ENCODE results near the gene NES.

NES gene

DNA sequence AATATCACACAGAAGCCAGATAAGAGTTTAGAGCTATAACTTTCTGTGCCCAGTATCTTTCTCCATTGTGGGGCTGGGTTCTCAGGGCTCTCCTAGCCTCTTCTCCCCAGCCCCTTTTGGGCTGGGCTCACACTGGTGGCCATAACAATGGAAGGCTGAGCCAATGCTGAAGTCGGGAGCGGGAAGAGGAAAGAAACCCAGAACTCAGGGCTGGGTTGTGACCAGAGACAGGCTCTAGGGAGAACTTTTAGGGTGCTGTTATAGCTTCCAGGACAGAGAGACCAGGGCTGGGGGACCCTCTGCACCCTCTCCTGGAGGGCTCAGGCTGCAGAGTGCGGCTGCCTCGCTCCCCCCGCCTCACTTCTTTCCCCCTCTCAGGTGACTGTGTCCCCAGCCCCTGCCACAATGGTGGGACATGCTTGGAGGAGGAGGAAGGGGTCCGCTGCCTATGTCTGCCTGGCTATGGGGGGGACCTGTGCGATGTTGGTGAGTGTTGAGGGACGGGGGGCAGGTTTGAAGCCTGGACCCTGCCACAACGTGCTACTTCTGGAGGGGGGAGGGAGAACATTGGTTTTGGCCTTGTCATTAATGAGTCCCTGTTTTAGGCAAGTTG, 21.2 kb downstream of the NES start:
- H3K27ac ChIP-seq (replicated peaks; ENCODE audit: low read length), result no peak overlapping the region

DNA sequence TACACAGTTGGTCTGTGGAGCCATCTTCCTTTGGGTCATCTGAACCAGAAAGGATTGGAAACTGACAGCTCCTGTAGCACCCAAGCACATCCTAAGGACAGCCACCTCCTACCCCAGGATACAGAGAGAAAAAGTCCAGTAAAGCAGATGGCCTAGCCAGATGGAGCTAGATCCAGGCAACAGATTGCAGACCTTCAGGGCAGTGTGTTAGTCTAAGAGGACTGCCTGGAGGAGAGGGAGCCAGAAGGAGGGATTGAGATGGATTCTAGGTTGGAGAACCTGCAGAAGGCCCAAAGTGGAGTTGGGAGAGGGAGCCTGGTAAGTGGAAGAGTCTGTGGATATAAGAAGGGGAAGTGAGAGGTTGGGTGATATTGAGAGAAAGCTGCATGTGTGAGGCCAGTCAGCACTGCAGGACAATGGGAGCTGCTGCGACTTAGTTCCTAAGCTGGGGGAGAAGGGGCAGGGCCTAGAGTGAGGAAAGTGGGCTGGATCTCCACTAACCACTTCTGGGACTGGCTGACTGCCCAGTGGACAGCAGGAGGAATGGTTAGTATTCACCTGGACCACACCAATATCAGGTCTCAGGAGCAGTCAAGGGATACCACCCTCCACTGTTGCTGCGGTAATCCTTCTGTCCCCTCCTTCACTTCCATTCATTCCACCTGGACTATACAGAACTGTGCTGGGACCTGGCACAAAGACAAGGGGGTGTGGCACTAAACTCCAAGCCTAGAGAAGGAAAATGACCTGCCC, 21.9 kb downstream of the NES start:
- Histone ChIP-seq H3K14ac (ENCODE audit: low read length) (no peak overlapping the region), H4K91ac (ENCODE audit: low read depth, low read length, poor library complexity) (no peak overlapping the region), H3K18ac (ENCODE audit: low read length) (no peak overlapping the region), H3K4me1 (ENCODE audit: control insufficient read depth in 2 of 2, insufficient read depth in 1 of 2, low read depth in 1 of 2, low read length in 2 of 2) (peaks cover 14 to 20% of the 10 kb centered on the region in 2 donors), H2BK5ac (ENCODE audit: low read length) (no peak overlapping the region), H3K79me1 (ENCODE audit: low read depth, low read length) (peaks cover 4% of the 10 kb centered on the region), H3K23ac (ENCODE audit: low read depth, low read length, poor library complexity) (peak overlapping the region; percentile 17), H3K4ac (ENCODE audit: low read length) (no peak overlapping the region), H2BK15ac (ENCODE audit: low read length) (no peak overlapping the region), H3K4me3 (ENCODE audit: low read length in 2 of 2) (no peak overlapping the region), H4K8ac (ENCODE audit: low read depth, low read length) (no peak overlapping the region), H2AFZ (ENCODE audit: low read length) (no peak overlapping the region), H2BK12ac (ENCODE audit: low read length) (no peak overlapping the region), H3K36me3 (replicated peaks in 1 of 2; ENCODE audit: control insufficient read depth in 2 of 2, insufficient read depth in 2 of 2, low read length in 2 of 2) (peaks cover 0 to 7% of the 10 kb centered on the region in 2 donors), H3K9me3 (replicated peaks in 1 of 2; ENCODE audit: control insufficient read depth in 2 of 2, insufficient read depth in 1 of 2, low read depth in 1 of 2, low read length in 2 of 2) (no peaks in the 10 kb centered on the region), H3K4me2 (ENCODE audit: insufficient read depth, low read length, poor library complexity, severe bottlenecking) (no peak overlapping the region), H3K9ac (ENCODE audit: low read depth, low read length, poor library complexity) (peak overlapping the region; percentile 50), H2BK120ac (ENCODE audit: low read depth, low read length) (no peak overlapping the region), H2AK5ac (ENCODE audit: low read depth, low read length) (no peak overlapping the region), H3K27me3 (ENCODE audit: control insufficient read depth in 3 of 3, insufficient read depth in 3 of 3, low read depth in 1 of 3, low read length in 3 of 3) (peaks cover 5 to 54% (median 23%) of the 10 kb centered on the region in 3 experiments), H3K27ac (replicated peaks; ENCODE audit: low read length) (no peak overlapping the region)
- WGBS, 2 donors (ENCODE audit: extremely low coverage in 2 of 2, insufficient read length in 2 of 2, insufficient replicate concordance in 1 of 2), result no CpG with 5 or more reads among the region's 2 CpGs
- no peak for DNase-seq (ENCODE audit: low spot score)

More for the DNA sequence above, 21.2 kb downstream of the NES start:
- Histone ChIP-seq H3K14ac (ENCODE audit: low read length) (no peak overlapping the region), H3K27me3 (ENCODE audit: control insufficient read depth in 3 of 3, insufficient read depth in 3 of 3, low read depth in 1 of 3, low read length in 3 of 3) (peaks cover 5 to 49% (median 23%) of the 10 kb centered on the region in 3 experiments), H2BK12ac (ENCODE audit: low read length) (no peak overlapping the region), H4K91ac (ENCODE audit: low read depth, low read length, poor library complexity) (no peak overlapping the region), H2BK15ac (ENCODE audit: low read length) (no peak overlapping the region), H2BK5ac (ENCODE audit: low read length) (no peak overlapping the region), H3K18ac (ENCODE audit: low read length) (peak overlapping the region; percentile 13), H3K79me1 (ENCODE audit: low read depth, low read length) (peaks cover 4% of the 10 kb centered on the region), H3K4me2 (ENCODE audit: insufficient read depth, low read length, poor library complexity, severe bottlenecking) (no peak overlapping the region), H3K4me3 (ENCODE audit: low read length in 2 of 2) (no peak overlapping the region), H3K23ac (ENCODE audit: low read depth, low read length, poor library complexity) (peak overlapping the region; percentile 59), H3K4ac (ENCODE audit: low read length) (no peak overlapping the region), H2AK5ac (ENCODE audit: low read depth, low read length) (no peak overlapping the region), H2BK120ac (ENCODE audit: low read depth, low read length) (no peak overlapping the region), H3K9me3 (replicated peaks in 1 of 2; ENCODE audit: control insufficient read depth in 2 of 2, insufficient read depth in 1 of 2, low read depth in 1 of 2, low read length in 2 of 2) (no peaks in the 10 kb centered on the region), H3K4me1 (ENCODE audit: control insufficient read depth in 2 of 2, insufficient read depth in 1 of 2, low read depth in 1 of 2, low read length in 2 of 2) (peaks cover 21 to 27% of the 10 kb centered on the region in 2 donors), H4K8ac (ENCODE audit: low read depth, low read length) (no peak overlapping the region), H2AFZ (ENCODE audit: low read length) (no peak overlapping the region), H3K36me3 (replicated peaks in 1 of 2; ENCODE audit: control insufficient read depth in 2 of 2, insufficient read depth in 2 of 2, low read length in 2 of 2) (peaks cover 0 to 7% of the 10 kb centered on the region in 2 donors), H3K9ac (ENCODE audit: low read depth, low read length, poor library complexity) (peak overlapping the region; percentile 10)
- WGBS, 2 donors (ENCODE audit: extremely low coverage in 2 of 2, insufficient read length in 2 of 2, insufficient replicate concordance in 1 of 2), result no CpG with 5 or more reads among the region's 9 CpGs
- no peak for DNase-seq (ENCODE audit: low spot score)

GRCh38 chr1:156654700-156655099, 22.5 kb downstream of the NES start:
- Histone ChIP-seq H2BK12ac (ENCODE audit: low read length) (no peak overlapping the region), H3K4me1 (ENCODE audit: control insufficient read depth in 2 of 2, insufficient read depth in 1 of 2, low read depth in 1 of 2, low read length in 2 of 2) (peaks cover 12 to 18% of the 10 kb centered on the region in 2 donors), H3K4me2 (ENCODE audit: insufficient read depth, low read length, poor library complexity, severe bottlenecking) (no peak overlapping the region), H3K9me3 (replicated peaks in 1 of 2; ENCODE audit: control insufficient read depth in 2 of 2, insufficient read depth in 1 of 2, low read depth in 1 of 2, low read length in 2 of 2) (no peaks in the 10 kb centered on the region), H2BK120ac (ENCODE audit: low read depth, low read length) (no peak overlapping the region), H3K79me1 (ENCODE audit: low read depth, low read length) (peaks cover 2% of the 10 kb centered on the region), H2BK5ac (ENCODE audit: low read length) (peak overlapping the region; percentile 29), H3K36me3 (replicated peaks in 1 of 2; ENCODE audit: control insufficient read depth in 2 of 2, insufficient read depth in 2 of 2, low read length in 2 of 2) (peaks cover 0 to 7% of the 10 kb centered on the region in 2 donors), H3K27ac (replicated peaks; ENCODE audit: low read length) (no peak overlapping the region), H2BK15ac (ENCODE audit: low read length) (no peak overlapping the region), H3K14ac (ENCODE audit: low read length) (no peak overlapping the region), H2AFZ (ENCODE audit: low read length) (no peak overlapping the region), H3K18ac (ENCODE audit: low read length) (no peak overlapping the region), H3K23ac (ENCODE audit: low read depth, low read length, poor library complexity) (peak overlapping the region; percentile 17), H3K27me3 (ENCODE audit: control insufficient read depth in 3 of 3, insufficient read depth in 3 of 3, low read depth in 1 of 3, low read length in 3 of 3) (peaks cover 5 to 57% (median 23%) of the 10 kb centered on the region in 3 experiments), H3K4me3 (ENCODE audit: low read length in 2 of 2) (no peak overlapping the region), H4K91ac (ENCODE audit: low read depth, low read length, poor library complexity) (no peak overlapping the region), H3K9ac (ENCODE audit: low read depth, low read length, poor library complexity) (no peak overlapping the region), H3K4ac (ENCODE audit: low read length) (no peak overlapping the region), H2AK5ac (ENCODE audit: low read depth, low read length) (no peak overlapping the region), H4K8ac (ENCODE audit: low read depth, low read length) (no peak overlapping the region)
- no CpG with 5 or more reads among the region's 1 CpG for WGBS, 2 donors (ENCODE audit: extremely low coverage in 2 of 2, insufficient read length in 2 of 2, insufficient replicate concordance in 1 of 2)
- no peak for DNase-seq (ENCODE audit: low spot score)

- no CpG with 5 or more reads among the region's 9 CpGs for WGBS, 2 donors (ENCODE audit: extremely low coverage in 2 of 2, insufficient read length in 2 of 2, insufficient replicate concordance in 1 of 2)
- Histone ChIP-seq H3K27me3 (ENCODE audit: control insufficient read depth in 3 of 3, insufficient read depth in 3 of 3, low read depth in 1 of 3, low read length in 3 of 3) (peaks cover 5 to 60% (median 23%) of the 10 kb centered on the region in 3 experiments), H2AK5ac (ENCODE audit: low read depth, low read length) (no peak overlapping the region), H4K91ac (ENCODE audit: low read depth, low read length, poor library complexity) (no peak overlapping the region), H2BK120ac (ENCODE audit: low read depth, low read length) (no peak overlapping the region), H3K23ac (ENCODE audit: low read depth, low read length, poor library complexity) (no peak overlapping the region), H3K4me2 (ENCODE audit: insufficient read depth, low read length, poor library complexity, severe bottlenecking) (no peak overlapping the region), H3K79me1 (ENCODE audit: low read depth, low read length) (no peaks in the 10 kb centered on the region), H2BK12ac (ENCODE audit: low read length) (no peak overlapping the region), H3K4me1 (ENCODE audit: control insufficient read depth in 2 of 2, insufficient read depth in 1 of 2, low read depth in 1 of 2, low read length in 2 of 2) (peaks cover 9 to 12% of the 10 kb centered on the region in 2 donors), H3K18ac (ENCODE audit: low read length) (no peak overlapping the region), H3K4ac (ENCODE audit: low read length) (no peak overlapping the region), H2BK5ac (ENCODE audit: low read length) (no peak overlapping the region), H3K4me3 (ENCODE audit: low read length in 2 of 2) (no peak overlapping the region), H2BK15ac (ENCODE audit: low read length) (no peak overlapping the region), H3K9me3 (replicated peaks in 1 of 2; ENCODE audit: control insufficient read depth in 2 of 2, insufficient read depth in 1 of 2, low read depth in 1 of 2, low read length in 2 of 2) (peaks cover 0 to 2% of the 10 kb centered on the region in 2 donors), H2AFZ (ENCODE audit: low read length) (no peak overlapping the region), H3K36me3 (replicated peaks in 1 of 2; ENCODE audit: control insufficient read depth in 2 of 2, insufficient read depth in 2 of 2, low read length in 2 of 2) (peaks cover 0 to 7% of the 10 kb centered on the region in 2 donors), H3K14ac (ENCODE audit: low read length) (no peak overlapping the region), H3K9ac (ENCODE audit: low read depth, low read length, poor library complexity) (no peak overlapping the region), H4K8ac (ENCODE audit: low read depth, low read length) (no peak overlapping the region), H3K27ac (replicated peaks; ENCODE audit: low read length) (no peak overlapping the region)
- DNase-seq (ENCODE audit: low spot score), result no peak
Measured at GRCh38 chr1:156652992-156653355, 24.2 kb downstream of the NES start.

Data from neuronal stem cell (in vitro differentiated cells).